ENCODE results near the gene KRT13. TPM values are rescaled to one million over a fixed set of nuclear protein-coding genes. Genes with fewer than 3 reads are reported as not detected.

Gene KRT13
- total and polyA plus RNA-seq, 10 of the 15 experiments (the other 5 are each of a cell fraction or from before 2014, with no cell fraction given), result not detected

DNA sequence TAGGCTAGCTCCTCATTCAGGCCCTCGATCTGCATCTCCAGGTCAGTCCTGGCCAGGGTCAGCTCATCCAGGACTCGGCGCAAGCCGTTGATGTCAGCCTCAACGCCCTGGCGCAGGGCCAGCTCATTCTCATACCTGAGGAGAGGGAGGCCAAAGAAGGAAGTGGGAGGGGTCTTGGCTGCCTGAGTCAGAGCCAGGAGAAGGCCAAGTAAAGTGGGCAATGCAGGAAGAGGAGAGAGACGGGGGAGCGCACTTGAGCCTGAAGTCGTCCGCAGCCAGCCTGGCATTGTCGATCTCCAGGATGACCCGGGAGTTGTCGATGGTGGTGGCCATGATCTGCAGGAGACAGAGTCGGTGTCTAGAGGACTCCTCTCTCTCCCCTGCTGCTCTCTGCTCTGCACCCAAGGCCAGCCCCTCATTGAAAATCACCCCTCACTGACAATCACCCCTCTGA, 11.4 kb upstream of the KRT13 start:
- POLR2A ChIA-PET, result interaction anchor here (0.5 kb wide), 1 partner anchor 9 kb away, joined by 3 read pairs; no protein-coding TSS in a partner anchor
- TF ChIP-seq NR2F1 (conservative IDR thresholded peaks at IDR 0.05) (no peak), BMI1 (IDR thresholded peaks at IDR 0.05; ENCODE audit: borderline replicate concordance) (no peak), ZNF622 (IDR thresholded peaks at IDR 0.05) (no peak), CHD1 (IDR thresholded peaks at IDR 0.05; ENCODE audit: low read depth, low read length) (no peak), YBX1 (IDR thresholded peaks at IDR 0.05) (no peak), SMAD5 (IDR thresholded peaks at IDR 0.05; ENCODE audit: low read depth) (no peak), JUNB (IDR thresholded peaks at IDR 0.05) (no peak)
- TF ChIP-seq, protein P1, sequence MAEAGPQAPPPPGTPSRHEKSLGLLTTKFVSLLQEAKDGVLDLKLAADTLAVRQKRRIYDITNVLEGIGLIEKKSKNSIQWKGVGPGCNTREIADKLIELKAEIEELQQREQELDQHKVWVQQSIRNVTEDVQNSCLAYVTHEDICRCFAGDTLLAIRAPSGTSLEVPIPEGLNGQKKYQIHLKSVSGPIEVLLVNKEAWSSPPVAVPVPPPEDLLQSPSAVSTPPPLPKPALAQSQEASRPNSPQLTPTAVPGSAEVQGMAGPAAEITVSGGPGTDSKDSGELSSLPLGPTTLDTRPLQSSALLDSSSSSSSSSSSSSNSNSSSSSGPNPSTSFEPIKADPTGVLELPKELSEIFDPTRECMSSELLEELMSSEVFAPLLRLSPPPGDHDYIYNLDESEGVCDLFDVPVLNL (IDR thresholded peaks at IDR 0.05; ENCODE audit: low read depth, low read length), result no peak
- TF ChIP-seq, protein P2, sequence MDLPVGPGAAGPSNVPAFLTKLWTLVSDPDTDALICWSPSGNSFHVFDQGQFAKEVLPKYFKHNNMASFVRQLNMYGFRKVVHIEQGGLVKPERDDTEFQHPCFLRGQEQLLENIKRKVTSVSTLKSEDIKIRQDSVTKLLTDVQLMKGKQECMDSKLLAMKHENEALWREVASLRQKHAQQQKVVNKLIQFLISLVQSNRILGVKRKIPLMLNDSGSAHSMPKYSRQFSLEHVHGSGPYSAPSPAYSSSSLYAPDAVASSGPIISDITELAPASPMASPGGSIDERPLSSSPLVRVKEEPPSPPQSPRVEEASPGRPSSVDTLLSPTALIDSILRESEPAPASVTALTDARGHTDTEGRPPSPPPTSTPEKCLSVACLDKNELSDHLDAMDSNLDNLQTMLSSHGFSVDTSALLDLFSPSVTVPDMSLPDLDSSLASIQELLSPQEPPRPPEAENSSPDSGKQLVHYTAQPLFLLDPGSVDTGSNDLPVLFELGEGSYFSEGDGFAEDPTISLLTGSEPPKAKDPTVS (IDR thresholded peaks at IDR 0.05; ENCODE audit: low read depth, low read length), result no peak
- TF ChIP-seq, protein P3, sequence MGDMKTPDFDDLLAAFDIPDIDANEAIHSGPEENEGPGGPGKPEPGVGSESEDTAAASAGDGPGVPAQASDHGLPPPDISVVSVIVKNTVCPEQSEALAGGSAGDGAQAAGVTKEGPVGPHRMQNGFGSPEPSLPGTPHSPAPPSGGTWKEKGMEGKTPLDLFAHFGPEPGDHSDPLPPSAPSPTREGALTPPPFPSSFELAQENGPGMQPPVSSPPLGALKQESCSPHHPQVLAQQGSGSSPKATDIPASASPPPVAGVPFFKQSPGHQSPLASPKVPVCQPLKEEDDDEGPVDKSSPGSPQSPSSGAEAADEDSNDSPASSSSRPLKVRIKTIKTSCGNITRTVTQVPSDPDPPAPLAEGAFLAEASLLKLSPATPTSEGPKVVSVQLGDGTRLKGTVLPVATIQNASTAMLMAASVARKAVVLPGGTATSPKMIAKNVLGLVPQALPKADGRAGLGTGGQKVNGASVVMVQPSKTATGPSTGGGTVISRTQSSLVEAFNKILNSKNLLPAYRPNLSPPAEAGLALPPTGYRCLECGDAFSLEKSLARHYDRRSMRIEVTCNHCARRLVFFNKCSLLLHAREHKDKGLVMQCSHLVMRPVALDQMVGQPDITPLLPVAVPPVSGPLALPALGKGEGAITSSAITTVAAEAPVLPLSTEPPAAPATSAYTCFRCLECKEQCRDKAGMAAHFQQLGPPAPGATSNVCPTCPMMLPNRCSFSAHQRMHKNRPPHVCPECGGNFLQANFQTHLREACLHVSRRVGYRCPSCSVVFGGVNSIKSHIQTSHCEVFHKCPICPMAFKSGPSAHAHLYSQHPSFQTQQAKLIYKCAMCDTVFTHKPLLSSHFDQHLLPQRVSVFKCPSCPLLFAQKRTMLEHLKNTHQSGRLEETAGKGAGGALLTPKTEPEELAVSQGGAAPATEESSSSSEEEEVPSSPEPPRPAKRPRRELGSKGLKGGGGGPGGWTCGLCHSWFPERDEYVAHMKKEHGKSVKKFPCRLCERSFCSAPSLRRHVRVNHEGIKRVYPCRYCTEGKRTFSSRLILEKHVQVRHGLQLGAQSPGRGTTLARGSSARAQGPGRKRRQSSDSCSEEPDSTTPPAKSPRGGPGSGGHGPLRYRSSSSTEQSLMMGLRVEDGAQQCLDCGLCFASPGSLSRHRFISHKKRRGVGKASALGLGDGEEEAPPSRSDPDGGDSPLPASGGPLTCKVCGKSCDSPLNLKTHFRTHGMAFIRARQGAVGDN (IDR thresholded peaks at IDR 0.05), result no peak
- TF ChIP-seq, protein P4, sequence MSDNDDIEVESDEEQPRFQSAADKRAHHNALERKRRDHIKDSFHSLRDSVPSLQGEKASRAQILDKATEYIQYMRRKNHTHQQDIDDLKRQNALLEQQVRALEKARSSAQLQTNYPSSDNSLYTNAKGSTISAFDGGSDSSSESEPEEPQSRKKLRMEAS (IDR thresholded peaks at IDR 0.05; ENCODE audit: low read depth, low read length), result no peak
- TF ChIP-seq, protein P5, sequence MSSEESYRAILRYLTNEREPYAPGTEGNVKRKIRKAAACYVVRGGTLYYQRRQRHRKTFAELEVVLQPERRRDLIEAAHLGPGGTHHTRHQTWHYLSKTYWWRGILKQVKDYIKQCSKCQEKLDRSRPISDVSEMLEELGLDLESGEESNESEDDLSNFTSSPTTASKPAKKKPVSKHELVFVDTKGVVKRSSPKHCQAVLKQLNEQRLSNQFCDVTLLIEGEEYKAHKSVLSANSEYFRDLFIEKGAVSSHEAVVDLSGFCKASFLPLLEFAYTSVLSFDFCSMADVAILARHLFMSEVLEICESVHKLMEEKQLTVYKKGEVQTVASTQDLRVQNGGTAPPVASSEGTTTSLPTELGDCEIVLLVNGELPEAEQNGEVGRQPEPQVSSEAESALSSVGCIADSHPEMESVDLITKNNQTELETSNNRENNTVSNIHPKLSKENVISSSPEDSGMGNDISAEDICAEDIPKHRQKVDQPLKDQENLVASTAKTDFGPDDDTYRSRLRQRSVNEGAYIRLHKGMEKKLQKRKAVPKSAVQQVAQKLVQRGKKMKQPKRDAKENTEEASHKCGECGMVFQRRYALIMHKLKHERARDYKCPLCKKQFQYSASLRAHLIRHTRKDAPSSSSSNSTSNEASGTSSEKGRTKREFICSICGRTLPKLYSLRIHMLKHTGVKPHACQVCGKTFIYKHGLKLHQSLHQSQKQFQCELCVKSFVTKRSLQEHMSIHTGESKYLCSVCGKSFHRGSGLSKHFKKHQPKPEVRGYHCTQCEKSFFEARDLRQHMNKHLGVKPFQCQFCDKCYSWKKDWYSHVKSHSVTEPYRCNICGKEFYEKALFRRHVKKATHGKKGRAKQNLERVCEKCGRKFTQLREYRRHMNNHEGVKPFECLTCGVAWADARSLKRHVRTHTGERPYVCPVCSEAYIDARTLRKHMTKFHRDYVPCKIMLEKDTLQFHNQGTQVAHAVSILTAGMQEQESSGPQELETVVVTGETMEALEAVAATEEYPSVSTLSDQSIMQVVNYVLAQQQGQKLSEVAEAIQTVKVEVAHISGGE (CRISPR knock-in tag; IDR thresholded peaks at IDR 0.05), result no peak
- TF ChIP-seq, protein P6, sequence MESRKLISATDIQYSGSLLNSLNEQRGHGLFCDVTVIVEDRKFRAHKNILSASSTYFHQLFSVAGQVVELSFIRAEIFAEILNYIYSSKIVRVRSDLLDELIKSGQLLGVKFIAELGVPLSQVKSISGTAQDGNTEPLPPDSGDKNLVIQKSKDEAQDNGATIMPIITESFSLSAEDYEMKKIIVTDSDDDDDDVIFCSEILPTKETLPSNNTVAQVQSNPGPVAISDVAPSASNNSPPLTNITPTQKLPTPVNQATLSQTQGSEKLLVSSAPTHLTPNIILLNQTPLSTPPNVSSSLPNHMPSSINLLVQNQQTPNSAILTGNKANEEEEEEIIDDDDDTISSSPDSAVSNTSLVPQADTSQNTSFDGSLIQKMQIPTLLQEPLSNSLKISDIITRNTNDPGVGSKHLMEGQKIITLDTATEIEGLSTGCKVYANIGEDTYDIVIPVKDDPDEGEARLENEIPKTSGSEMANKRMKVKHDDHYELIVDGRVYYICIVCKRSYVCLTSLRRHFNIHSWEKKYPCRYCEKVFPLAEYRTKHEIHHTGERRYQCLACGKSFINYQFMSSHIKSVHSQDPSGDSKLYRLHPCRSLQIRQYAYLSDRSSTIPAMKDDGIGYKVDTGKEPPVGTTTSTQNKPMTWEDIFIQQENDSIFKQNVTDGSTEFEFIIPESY (IDR thresholded peaks at IDR 0.05), result no peak

More for the DNA sequence above, 11.4 kb upstream of the KRT13 start:
- no peak for ATAC-seq
- SMC1A ChIA-PET (ENCODE audit: uncharacterized antibody, unreplicated experiment), result no interaction called here
- Histone ChIP-seq H3K4me3 (no peak overlapping the region), H4K20me1 (ENCODE audit: control insufficient read depth, insufficient read depth) (no peaks in the 10 kb centered on the region), H3K9me3 (replicated peaks; ENCODE audit: control insufficient read depth, insufficient read depth, low read length) (no peaks in the 10 kb centered on the region), H3K36me3 (ENCODE audit: control insufficient read depth in 2 of 2, insufficient read depth in 2 of 2, low read length in 1 of 2) (no peaks in the 10 kb centered on the region), H3K9ac (ENCODE audit: control insufficient read depth, insufficient read depth, low read length) (no peak overlapping the region), H3K27ac (ENCODE audit: control insufficient read depth, insufficient read depth) (no peak overlapping the region), H3K27me3 (replicated peaks in 1 of 2; ENCODE audit: control insufficient read depth in 2 of 2, insufficient read depth in 2 of 2, low read length in 1 of 2) (no peaks in the 10 kb centered on the region; a peak in 2 of 4 replicates), H3K4me1 (ENCODE audit: control insufficient read depth, insufficient read depth, low read length) (no peaks in the 10 kb centered on the region), H2AFZ (ENCODE audit: control insufficient read depth, low read depth, low read length) (no peak overlapping the region), H3K79me2 (ENCODE audit: control insufficient read depth, insufficient read depth, low read length) (no peaks in the 10 kb centered on the region), H3K4me2 (ENCODE audit: control insufficient read depth, insufficient read depth) (no peak overlapping the region)
- no peak for DNase-seq (ENCODE audit: low read depth, low spot score)
- intact Hi-C loops (cut with micrococcal nuclease; ENCODE audit: unreplicated experiment) (no loop called here), in situ Hi-C loops (cut with MboI) (no loop called here)
- FAIRE-seq, result no peak
- 63% methylated on average over 14 of the region's 14 CpGs for WGBS (ENCODE audit: insufficient coverage, insufficient replicate concordance, low lambda C conversion rate, missing lambda C conversion rate)
- CTCF ChIA-PET, result interaction anchor here (1.5 kb wide), 1 partner anchor 32 kb away, joined by 4 read pairs; no protein-coding TSS in a partner anchor
- RAD21 ChIA-PET (ENCODE audit: unreplicated experiment), result no interaction called here
- BruUV-seq (replicated peaks), result no TSS peak
